NB4 (cell line): ENCODE data around the gene TBC1D32.

ENCODE experiments used
- DNase-seq: peaks from one replicate; pipeline ENCODE4 v3.0.0; 2010; ENCODE audit warnings: low read depth
- H3K4me3 ChIP-seq: one replicate; pipeline ENCODE4 v1.5.1; 2011; ENCODE audit warnings: mild to moderate bottlenecking, low read depth, low read length, moderate library complexity
- MYC ChIP-seq: IDR thresholded peaks from 2 replicates; pipeline ENCODE4 v1.6.1; 2011; ENCODE audit warnings: low read depth, low read length
- POLR2A ChIP-seq: IDR thresholded peaks from 2 replicates; pipeline ENCODE4 v1.6.1; 2011; ENCODE audit warnings: mild to moderate bottlenecking; ENCODE audit not compliant: insufficient read length; ENCODE audit errors: extremely low read depth
- TF ChIP-seq, protein P1 (sequence below): IDR thresholded peaks from 2 replicates; pipeline ENCODE4 v1.6.1; 2011; ENCODE audit warnings: low read depth, low read length
- TF ChIP-seq, protein P2 (sequence below): IDR thresholded peaks from one replicate; pipeline ENCODE4 v1.5.1; 2012; ENCODE audit warnings: low read depth, low read length

TBC1D32 gene

DNA sequence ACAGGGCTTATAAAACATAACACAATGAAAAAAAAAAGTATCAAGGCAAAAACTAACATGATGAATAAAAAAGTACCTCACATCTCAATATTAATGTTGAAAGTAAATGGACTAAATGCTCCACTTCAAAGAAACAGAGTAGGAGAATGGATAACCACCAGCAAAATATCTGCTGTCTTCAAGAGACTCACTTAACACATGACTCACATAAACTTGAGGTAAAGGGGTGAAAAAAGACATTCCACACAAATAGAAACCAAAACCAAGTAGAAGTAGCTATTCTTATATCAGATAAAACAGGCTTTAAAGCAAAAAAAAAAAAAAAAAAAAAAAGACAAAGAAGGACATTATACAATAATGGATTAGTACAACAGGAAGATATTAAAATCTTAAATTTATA, 86.9 kb downstream of the TBC1D32 start:
- DNase-seq: no peak

GRCh38 chr6:121242386-121242785, 91.9 kb downstream of the TBC1D32 start:
- DNase-seq: no peak
- no peak overlapping the region for H3K4me3 ChIP-seq
- TF ChIP-seq, protein P1, sequence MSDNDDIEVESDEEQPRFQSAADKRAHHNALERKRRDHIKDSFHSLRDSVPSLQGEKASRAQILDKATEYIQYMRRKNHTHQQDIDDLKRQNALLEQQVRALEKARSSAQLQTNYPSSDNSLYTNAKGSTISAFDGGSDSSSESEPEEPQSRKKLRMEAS: no peak
- TF ChIP-seq, protein P2, sequence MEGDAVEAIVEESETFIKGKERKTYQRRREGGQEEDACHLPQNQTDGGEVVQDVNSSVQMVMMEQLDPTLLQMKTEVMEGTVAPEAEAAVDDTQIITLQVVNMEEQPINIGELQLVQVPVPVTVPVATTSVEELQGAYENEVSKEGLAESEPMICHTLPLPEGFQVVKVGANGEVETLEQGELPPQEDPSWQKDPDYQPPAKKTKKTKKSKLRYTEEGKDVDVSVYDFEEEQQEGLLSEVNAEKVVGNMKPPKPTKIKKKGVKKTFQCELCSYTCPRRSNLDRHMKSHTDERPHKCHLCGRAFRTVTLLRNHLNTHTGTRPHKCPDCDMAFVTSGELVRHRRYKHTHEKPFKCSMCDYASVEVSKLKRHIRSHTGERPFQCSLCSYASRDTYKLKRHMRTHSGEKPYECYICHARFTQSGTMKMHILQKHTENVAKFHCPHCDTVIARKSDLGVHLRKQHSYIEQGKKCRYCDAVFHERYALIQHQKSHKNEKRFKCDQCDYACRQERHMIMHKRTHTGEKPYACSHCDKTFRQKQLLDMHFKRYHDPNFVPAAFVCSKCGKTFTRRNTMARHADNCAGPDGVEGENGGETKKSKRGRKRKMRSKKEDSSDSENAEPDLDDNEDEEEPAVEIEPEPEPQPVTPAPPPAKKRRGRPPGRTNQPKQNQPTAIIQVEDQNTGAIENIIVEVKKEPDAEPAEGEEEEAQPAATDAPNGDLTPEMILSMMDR: no peak
- TF ChIP-seq POLR2A: no peak
- TF ChIP-seq MYC: no peak

More for the DNA sequence above, 86.9 kb downstream of the TBC1D32 start:
- TF ChIP-seq POLR2A (no peak), MYC (no peak)
- TF ChIP-seq, protein P2: no peak
- TF ChIP-seq, protein P1: no peak
- no peak overlapping the region for H3K4me3 ChIP-seq

DNA sequence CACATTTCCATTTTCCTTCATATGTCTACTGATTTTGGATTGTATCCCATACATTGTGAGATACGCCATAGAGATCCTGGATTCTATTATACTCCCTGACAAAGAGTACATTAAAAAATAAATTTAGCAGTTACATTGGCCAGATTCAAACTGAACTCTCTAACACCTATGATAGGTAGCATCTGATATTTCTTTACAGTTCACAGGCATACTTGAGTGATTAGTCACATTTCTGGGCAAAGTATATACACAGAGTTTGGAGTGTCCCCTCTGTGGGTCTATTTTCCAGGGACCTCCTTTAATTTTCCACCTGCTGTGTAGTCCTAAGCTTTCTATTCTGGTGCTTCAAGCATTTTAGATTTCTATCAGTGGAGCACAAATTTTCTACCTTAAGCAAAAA, 96.4 kb downstream of the TBC1D32 start:
- DNase-seq: no peak
- TF ChIP-seq MYC: no peak
- TF ChIP-seq, protein P2: no peak
- no peak for TF ChIP-seq POLR2A
- TF ChIP-seq, protein P1: no peak
- H3K4me3 ChIP-seq: no peak overlapping the region

DNA sequence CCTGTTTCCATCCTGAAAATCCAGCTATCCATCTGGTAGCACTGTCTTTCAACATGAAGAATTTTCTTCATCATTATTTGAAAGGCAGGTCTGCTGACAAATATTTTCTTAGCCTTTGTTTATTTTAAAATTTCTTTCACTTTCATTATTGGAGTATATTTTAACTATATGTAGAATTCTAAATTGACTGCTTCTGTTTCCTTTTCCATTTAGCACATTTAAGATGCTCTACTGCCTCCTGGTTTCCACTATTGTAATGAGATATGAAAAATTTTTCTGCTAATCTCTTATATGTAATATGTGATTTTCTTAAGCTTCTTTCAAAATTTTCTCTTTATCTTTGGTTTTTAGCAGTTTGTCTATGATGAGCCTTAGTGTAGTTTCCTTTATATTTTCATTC, 97.3 kb downstream of the TBC1D32 start:
- no peak for DNase-seq
- no peak overlapping the region for H3K4me3 ChIP-seq
- TF ChIP-seq POLR2A: no peak
- TF ChIP-seq, protein P1: no peak
- TF ChIP-seq MYC: no peak
- TF ChIP-seq, protein P2: no peak

DNA sequence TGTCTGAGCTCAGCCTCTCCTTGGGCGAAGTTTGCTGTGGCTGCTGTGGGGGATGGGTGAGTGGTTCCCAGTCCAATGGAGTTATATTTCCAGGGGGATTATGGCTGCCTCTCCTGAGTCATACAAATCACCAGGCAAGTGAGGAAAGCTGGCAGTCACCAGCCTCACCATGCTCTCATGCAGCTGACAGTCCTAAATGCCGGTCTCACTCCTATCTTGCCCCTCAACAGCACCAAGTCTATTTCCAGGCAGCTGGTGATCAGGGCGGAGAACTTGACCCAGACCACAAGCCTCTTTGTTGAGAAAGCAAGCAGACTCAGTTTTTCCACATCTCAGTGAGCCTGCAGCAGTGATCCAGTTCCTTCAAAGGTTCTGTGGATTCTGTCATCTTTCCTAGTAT, 98.9 kb downstream of the TBC1D32 start:
- DNase-seq: no peak
- TF ChIP-seq, protein P2: no peak
- no peak for TF ChIP-seq MYC
- no peak for TF ChIP-seq POLR2A
- TF ChIP-seq, protein P1: no peak
- no peak overlapping the region for H3K4me3 ChIP-seq
